Stomach (tissue), 4 donors: ENCODE results near the gene INSM2.

Experiments
- POLR2A ChIP-seq, 4 donors: fragments of 450-650 bp; IDR thresholded peaks; one replicate each; pipeline ENCODE4 v1.6.1; 2016; ENCODE audit warnings: antibody characterized with exemption in 4 of 4, control low read depth in 2 of 4, mild to moderate bottlenecking in 1 of 4, moderate library complexity in 1 of 4
- TF ChIP-seq, protein P1 (sequence below), 7 experiments: fragments of 450-650 bp in 4 of 7; fragments of 200-600 bp in 3 of 7; sonication (generic) in 3 of 7; IDR thresholded peaks; one replicate each; pipeline ENCODE4 v1.5.1; 2016 to 2019; ENCODE audit warnings: antibody characterized with exemption in 7 of 7, control low read depth in 2 of 7, mild to moderate bottlenecking in 1 of 7

DNA sequence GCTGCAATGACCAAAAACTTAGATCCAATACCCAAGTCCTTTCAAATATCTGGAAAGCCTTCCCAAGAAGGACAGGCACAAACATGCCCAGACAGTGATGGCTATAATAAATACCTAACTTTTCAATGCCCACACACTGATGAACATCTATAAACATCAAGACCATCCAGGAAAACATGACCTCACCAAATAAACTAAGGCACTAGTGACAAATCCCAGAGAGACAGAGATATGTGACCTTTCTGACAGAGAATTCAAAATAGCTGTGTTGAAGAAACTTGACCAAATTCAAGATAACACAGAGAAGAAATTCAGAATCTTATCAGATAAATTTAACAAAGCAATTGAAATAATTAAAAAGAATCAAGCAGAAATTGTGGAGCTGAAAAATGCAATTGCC lies 38.7 kb upstream of the INSM2 start:
- TF ChIP-seq, protein P1, sequence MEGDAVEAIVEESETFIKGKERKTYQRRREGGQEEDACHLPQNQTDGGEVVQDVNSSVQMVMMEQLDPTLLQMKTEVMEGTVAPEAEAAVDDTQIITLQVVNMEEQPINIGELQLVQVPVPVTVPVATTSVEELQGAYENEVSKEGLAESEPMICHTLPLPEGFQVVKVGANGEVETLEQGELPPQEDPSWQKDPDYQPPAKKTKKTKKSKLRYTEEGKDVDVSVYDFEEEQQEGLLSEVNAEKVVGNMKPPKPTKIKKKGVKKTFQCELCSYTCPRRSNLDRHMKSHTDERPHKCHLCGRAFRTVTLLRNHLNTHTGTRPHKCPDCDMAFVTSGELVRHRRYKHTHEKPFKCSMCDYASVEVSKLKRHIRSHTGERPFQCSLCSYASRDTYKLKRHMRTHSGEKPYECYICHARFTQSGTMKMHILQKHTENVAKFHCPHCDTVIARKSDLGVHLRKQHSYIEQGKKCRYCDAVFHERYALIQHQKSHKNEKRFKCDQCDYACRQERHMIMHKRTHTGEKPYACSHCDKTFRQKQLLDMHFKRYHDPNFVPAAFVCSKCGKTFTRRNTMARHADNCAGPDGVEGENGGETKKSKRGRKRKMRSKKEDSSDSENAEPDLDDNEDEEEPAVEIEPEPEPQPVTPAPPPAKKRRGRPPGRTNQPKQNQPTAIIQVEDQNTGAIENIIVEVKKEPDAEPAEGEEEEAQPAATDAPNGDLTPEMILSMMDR (IDR thresholded peaks at IDR 0.05) = no peak
- no peak for TF ChIP-seq POLR2A (IDR thresholded peaks at IDR 0.05)
